Activated CD4-positive, alpha-beta T cell treated with anti-CD3 and anti-CD28 coated beads, Interleukin-2, amount 50 U/mL, for 4 hours (primary cell): ENCODE results near the gene NSMF.

Experiments used
- DNase-seq, 2 experiments: peaks; one replicate each; pipeline ENCODE4 v3.0.0-alpha.2; 2020

NSMF gene

GRCh38 chr9:137491735-137492432, 32.8 kb upstream of the NSMF start:
- no peak for DNase-seq

GRCh38 chr9:137490532-137491186, 31.5 kb upstream of the NSMF start:
- no peak for DNase-seq

- DNase-seq = no peak
Observed at GRCh38 chr9:137488906-137489305, 29.8 kb upstream of the NSMF start.

GRCh38 chr9:137488327-137488653, 29.2 kb upstream of the NSMF start:
- DNase-seq = no peak

GRCh38 chr9:137487454-137488326, 28.6 kb upstream of the NSMF start:
- DNase-seq = no peak

- DNase-seq = no peak
Observed at GRCh38 chr9:137486545-137487453, 27.7 kb upstream of the NSMF start.

DNA sequence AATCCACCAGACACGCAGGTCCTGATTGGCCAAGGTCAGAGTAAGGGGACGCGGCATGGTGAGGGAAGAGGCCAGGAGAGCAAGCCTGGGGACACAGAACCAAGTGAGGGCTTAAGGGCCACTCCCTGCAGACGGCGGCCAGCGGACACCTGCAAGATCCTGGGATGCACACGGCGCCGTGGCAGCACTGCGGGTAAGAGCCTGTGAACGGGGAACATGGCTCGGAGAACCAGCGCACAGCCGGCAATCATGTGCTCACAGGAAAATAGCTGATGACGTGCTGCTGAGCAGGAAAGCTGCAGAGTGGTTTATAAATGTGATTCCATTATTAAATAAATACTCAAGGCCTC, 27.0 kb upstream of the NSMF start:
- no peak for DNase-seq

DNA sequence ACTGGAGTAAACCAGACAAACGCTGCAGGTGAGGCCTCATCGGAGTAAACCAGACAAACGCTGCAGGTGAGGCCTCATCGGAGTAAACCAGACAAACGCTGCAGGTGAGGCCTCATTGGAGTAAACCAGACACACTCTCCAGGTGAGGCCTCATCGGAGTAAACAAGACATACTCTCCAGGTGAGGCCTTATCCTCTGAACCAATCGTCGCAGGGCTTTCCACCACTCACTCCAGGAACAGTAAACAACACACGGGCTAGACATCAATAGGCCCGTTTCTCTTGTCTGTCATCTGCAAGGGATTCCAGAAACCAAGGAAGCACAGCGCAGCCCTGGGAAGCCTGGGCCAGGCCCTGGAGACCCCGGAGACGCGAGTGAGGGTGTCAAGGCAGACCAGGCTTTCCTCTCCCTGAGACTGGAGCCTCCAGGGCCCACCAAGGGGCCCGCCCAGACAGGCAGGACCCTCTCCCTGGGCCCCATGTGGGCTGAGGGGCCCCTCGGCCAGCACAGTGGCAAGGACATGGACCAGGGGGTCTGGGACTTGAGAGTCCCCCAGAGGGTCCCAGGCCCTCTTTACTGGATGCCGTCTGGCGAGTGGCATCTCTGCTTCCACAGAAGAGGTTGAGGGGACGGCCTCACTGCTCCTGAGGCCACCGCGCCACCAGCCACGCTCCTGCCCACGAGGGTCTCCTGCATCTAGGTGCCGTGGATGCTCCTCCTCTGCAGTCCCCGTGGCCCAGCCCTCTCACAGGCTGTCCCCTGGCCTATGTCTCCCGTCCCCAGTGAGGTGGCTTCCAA, 26.4 kb upstream of the NSMF start:
- DNase-seq = no peak

DNA sequence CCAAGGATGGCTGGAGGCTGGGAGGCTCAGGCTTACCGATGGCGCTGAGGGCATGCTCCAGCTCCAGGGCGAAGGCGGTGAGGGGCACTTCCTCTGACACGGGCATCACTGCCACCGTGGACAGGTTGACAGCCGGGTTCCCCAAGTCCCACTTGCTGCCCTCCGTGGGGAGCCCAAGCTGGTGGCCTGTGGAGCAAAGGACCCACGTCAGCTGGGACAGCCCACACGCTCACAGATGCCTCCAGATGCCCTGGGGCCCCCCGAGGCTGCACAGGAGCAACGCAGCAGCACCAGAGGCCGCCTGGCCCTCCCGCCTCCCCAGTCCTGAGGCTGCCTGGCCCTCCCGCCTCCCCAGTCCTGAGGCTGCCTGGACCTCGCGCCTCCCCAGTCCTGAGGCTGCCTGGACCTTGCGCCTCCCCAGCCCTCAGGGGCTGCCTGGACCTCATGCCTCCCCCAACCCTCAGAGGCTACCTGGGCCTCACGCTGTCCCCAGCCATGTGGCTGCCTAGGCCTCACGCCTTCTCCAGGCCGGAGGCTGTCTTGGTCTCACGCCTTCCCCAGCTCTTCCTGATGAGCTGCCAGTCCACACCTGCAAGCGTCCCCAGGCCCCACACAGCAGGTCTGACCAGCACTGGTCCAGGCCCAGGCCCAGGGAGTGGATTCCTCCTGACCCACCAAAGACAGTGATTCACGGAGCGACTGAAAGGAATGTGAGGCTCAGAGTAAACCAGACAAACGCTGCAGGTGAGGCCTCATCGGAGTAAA, 25.6 kb upstream of the NSMF start:
- DNase-seq = no peak

GRCh38 chr9:137482094-137482781, 23.1 kb upstream of the NSMF start:
- DNase-seq = no peak

GRCh38 chr9:137480686-137481683, 21.9 kb upstream of the NSMF start:
- no peak for DNase-seq

- DNase-seq = no peak
Observed at GRCh38 chr9:137479892-137480685, 21.0 kb upstream of the NSMF start.

GRCh38 chr9:137478962-137479861, 20.1 kb upstream of the NSMF start:
- no peak for DNase-seq

GRCh38 chr9:137478613-137478961, 19.5 kb upstream of the NSMF start:
- no peak for DNase-seq

GRCh38 chr9:137477778-137478612, 18.9 kb upstream of the NSMF start:
- DNase-seq = no peak

- no peak for DNase-seq
Observed at GRCh38 chr9:137476856-137477255, 17.7 kb upstream of the NSMF start.

- DNase-seq = no peak
Observed at GRCh38 chr9:137475666-137476065, 16.5 kb upstream of the NSMF start.
